Astrocyte (in vitro differentiated cells and primary cell): ENCODE data around the gene DUSP3.

Source experiments
- EZH2 ChIP-seq: IDR thresholded peaks from 2 replicates; pipeline ENCODE4 v1.6.1; 2012; ENCODE audit warnings: mild to moderate bottlenecking, low read length, inconsistent platforms; ENCODE audit not compliant: insufficient read depth
- TF ChIP-seq, protein P1 (sequence below): IDR thresholded peaks from 2 replicates; pipeline ENCODE4 v1.5.1; 2011; ENCODE audit warnings: low read depth, mild to moderate bottlenecking, inconsistent platforms, low read length, moderate library complexity; ENCODE audit not compliant: insufficient read depth

DNA sequence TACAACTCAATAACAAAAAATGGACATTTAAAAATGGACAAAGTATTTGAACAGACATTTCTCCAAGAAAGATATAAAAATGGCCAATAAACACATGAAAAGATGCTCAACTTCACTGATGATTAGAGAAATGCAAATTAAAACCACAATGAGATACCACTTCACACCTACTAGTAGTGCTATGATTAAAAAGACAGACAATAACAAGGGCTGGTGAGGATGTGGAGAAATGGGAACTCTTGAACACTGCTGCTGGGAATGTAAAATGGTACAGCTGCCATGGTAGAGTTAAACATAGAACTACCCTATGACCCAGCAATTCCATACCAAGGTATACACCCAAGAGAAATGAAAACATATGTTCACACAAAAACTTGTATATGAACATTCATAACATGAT is 26.3 kb upstream of the DUSP3 start:
- TF ChIP-seq, protein P1, sequence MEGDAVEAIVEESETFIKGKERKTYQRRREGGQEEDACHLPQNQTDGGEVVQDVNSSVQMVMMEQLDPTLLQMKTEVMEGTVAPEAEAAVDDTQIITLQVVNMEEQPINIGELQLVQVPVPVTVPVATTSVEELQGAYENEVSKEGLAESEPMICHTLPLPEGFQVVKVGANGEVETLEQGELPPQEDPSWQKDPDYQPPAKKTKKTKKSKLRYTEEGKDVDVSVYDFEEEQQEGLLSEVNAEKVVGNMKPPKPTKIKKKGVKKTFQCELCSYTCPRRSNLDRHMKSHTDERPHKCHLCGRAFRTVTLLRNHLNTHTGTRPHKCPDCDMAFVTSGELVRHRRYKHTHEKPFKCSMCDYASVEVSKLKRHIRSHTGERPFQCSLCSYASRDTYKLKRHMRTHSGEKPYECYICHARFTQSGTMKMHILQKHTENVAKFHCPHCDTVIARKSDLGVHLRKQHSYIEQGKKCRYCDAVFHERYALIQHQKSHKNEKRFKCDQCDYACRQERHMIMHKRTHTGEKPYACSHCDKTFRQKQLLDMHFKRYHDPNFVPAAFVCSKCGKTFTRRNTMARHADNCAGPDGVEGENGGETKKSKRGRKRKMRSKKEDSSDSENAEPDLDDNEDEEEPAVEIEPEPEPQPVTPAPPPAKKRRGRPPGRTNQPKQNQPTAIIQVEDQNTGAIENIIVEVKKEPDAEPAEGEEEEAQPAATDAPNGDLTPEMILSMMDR: no peak
- TF ChIP-seq EZH2: no peak
